HG02798 (cell line): ENCODE data around the gene MAB21L4.

Source experiments
- ATAC-seq: cut with Tn5 transposase; IDR thresholded peaks from one replicate; pipeline ENCODE4 v1.9.1; 2021; ENCODE audit warnings: mild to moderate bottlenecking; ENCODE audit not compliant: unreplicated experiment, poor library complexity

MAB21L4 gene

GRCh38 chr2:240895656-240896388 is at the start of gene MAB21L4:
MAB21L4 (minus strand) TSS chr2:240896156; CDS start chr2:240895997, 159 bp downstream.
- no peak for ATAC-seq

GRCh38 chr2:240936106-240936505 is 40.1 kb upstream of the MAB21L4 start:
- no peak for ATAC-seq

- no peak for ATAC-seq
Measured at GRCh38 chr2:240935103-240935876, 39.3 kb upstream of the MAB21L4 start.

GRCh38 chr2:240934701-240935102 is 38.7 kb upstream of the MAB21L4 start:
- no peak for ATAC-seq

DNA sequence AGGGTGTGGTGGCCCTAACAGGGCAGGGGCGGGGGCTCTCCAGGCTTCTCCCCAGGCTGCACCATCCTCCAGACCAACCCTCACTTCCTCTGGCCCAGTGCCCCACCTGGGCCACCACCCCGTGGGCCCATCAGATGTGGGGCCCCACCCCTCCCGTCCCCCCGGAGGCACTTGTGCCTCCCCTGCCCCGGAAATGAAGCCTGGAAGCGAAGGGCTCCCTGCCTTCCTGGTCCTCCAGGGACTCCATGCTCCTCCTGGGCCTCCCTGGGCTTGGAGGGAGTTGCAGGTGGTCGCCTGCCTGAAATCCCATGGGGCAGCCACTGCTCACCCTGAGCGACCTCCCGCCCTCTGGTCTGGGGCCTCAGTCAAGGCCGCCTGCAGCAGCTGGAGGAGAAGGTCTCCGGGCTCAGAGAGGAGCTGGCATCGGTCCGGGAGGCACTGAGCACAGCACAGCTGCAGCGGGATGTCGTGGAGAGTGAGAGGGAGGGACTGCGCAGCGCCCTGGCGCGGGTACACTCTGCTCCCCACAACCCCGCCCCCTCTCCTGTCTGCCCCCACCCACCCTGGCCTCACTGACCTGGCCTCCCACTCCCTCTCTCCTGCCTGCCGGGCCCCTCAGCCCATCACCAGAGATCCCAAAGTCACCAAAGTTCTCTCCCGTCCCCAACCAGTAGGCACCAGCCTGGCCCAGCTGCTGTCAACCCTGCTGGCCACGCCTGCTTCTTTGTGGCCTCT is 38.2 kb upstream of the MAB21L4 start:
- no peak for ATAC-seq

GRCh38 chr2:240933048-240933965 is 37.4 kb upstream of the MAB21L4 start:
- ATAC-seq: no peak

GRCh38 chr2:240932724-240933047 is 36.7 kb upstream of the MAB21L4 start:
- ATAC-seq: no peak

DNA sequence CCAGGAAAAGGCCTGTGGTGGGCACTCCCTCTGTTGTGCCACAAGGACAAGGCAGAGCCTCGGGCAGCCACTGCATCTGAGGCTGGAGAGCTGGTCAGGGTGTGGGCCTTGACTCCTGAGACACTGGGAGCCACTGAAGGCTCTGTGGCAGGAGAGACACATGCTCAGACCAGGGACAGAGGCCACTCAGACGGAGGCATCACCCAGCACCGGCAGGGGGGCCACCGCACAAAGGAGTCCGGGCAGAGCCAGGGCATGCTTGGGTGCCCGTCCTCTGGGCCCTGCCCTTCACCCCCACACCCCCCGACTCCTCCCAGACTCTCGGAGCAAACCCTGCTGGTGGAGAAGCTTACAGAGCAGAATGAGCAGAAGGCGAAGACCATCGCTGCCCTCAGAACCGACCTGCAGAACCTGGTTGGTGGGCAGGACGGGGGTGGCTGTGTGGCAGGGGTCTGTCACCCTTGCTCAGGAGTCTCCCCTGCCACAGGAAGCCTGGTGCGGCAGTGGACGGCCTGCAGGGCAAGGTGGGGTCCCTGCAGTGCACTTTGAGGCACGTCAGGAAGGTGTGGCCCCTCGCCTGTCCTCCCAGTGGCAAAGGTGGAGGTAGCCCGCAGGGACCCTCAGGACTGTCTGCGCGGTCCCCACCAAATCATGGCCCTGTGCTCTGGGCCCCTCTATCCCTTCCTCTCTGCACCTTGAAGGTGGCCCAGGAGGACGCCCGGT is 36.2 kb upstream of the MAB21L4 start:
- no peak for ATAC-seq

- ATAC-seq: no peak
Measured at GRCh38 chr2:240931319-240931949, 35.5 kb upstream of the MAB21L4 start.

GRCh38 chr2:240930631-240931318 is 34.8 kb upstream of the MAB21L4 start:
- ATAC-seq: no peak

- no peak for ATAC-seq
Measured at GRCh38 chr2:240930096-240930630, 34.2 kb upstream of the MAB21L4 start.

DNA sequence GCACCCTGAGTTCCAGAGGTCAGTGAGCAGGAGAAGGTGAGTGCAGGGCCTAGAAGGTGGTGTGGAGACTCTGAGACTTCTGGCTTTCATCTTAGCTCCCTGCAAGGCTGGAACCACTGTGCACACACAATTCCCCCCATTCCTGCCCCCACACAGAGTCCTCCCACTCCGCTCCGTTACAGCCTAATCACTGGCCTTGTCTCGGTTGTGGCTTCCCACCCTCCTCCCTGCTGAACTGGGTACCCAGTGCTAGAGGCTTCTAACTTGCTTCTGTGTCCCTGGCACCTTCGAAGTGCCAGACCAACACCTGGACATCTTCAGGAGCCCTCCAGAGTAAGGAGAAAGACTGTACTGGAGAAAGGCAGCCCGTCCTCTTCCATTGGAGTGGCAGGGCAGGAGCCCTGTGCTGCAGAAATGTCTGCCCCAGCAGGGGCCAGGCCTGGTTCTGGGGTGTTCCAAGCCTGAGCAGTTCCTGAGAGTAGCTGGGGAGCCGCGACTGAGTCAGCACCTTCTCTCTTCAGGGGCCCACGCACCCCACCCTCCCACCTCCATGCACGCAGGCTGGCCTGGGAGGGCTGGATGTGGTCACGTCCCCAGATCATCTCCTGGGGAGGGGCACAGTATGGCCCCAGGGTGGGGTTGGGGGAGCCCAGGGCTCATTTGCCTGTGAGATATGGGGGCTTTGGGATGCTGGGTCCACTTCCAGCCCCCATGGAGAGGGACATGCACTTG is 33.6 kb upstream of the MAB21L4 start:
- ATAC-seq: no peak

DNA sequence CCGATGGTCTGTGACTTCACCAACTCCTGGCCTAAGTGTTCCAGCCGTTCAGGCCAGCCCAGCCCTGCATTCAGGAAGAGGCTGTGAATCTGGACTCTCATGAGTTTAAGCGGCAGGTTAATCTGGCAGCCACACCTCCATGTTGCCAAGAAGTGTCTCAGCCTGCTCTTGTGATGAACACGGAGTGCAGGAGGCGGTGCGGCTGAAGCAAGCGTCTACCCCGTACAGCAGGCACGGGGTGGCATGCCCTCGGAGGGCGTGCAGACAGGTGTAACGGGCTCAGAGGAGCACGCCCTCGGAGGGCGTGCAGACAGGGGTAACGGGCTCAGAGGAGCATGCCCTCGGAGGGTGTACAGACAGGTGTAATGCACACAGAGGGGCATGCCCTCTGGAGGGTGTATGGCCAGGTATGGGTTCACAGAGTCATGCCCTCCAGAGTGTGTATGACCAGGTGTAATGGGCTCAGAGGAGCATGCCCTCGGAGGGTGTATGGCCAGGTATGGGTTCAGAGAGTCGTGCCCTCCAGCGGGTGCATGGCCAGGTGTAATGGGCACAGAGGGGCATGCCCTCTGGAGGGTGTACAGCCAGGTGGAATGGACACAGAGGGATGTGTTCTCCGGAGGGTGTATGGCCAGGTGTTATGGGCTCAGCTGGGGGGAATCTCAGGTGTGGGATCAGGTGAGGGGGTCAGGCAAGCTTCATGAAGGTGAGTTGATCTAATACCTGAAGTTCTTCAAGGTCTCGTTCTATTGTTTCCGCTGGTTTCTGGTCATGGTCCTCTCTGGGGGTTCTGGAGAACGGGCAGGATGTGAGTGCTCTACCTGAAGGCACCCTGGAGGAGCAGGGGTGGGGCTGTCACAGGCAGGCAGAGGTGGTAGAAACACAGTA is 32.8 kb upstream of the MAB21L4 start:
- no peak for ATAC-seq

- ATAC-seq: no peak
Measured at GRCh38 chr2:240927390-240927781, 31.4 kb upstream of the MAB21L4 start.

- no peak for ATAC-seq
Measured at GRCh38 chr2:240926516-240927389, 30.8 kb upstream of the MAB21L4 start.
